Liver (tissue), 9 donors: Measurements from ENCODE around the gene TMEM175. TPM values are rescaled to one million over a fixed set of nuclear protein-coding genes. Genes with fewer than 3 reads are reported as not detected.
A peak's percentile ranks its signal among the peaks of the same experiment; 100 is the strongest.

Experiments used
- DNase-seq: peaks from one replicate; pipeline ENCODE4 v3.0.0-alpha.2; 2017; ENCODE audit warnings: low spot score
- H3K27ac ChIP-seq, 2 donors: one replicate each; pipeline ENCODE4 v1.7.0; 2013; ENCODE audit warnings: inconsistent platforms in 2 of 2, low read length in 2 of 2, control low read depth in 1 of 2, low read depth in 1 of 2, mild to moderate bottlenecking in 1 of 2
- H3K27me3 ChIP-seq, 4 donors: one replicate each; pipeline versions ENCODE4 v1.6.1 to v1.7.0; 2013; ENCODE audit warnings: low read length in 3 of 4, inconsistent platforms in 1 of 4, mild to moderate bottlenecking in 1 of 4, moderate library complexity in 1 of 4; ENCODE audit not compliant: control insufficient read depth in 4 of 4, insufficient read depth in 4 of 4
- H3K36me3 ChIP-seq, 4 donors: one replicate each; pipeline versions ENCODE4 v1.6.1 to v1.7.0; 2013; ENCODE audit warnings: low read length in 3 of 4, mild to moderate bottlenecking in 3 of 4, low read depth in 1 of 4, moderate library complexity in 1 of 4; ENCODE audit not compliant: control insufficient read depth in 4 of 4, insufficient read depth in 3 of 4
- H3K4me1 ChIP-seq, 4 donors: one replicate each; pipeline versions ENCODE4 v1.6.1 to v1.7.0; 2013; ENCODE audit warnings: low read length in 3 of 4, mild to moderate bottlenecking in 3 of 4, moderate library complexity in 1 of 4; ENCODE audit not compliant: control insufficient read depth in 4 of 4, insufficient read depth in 4 of 4
- H3K4me3 ChIP-seq, 3 donors: one replicate each; pipeline versions ENCODE4 v1.6.1 to v1.7.0; 2013; ENCODE audit warnings: low read length in 3 of 3, control low read depth in 1 of 3, low read depth in 1 of 3, mild to moderate bottlenecking in 1 of 3
- H3K9ac ChIP-seq, 2 donors: one replicate each; pipeline ENCODE4 v1.7.0; 2013; ENCODE audit warnings: low read length in 2 of 2, mild to moderate bottlenecking in 2 of 2, moderate library complexity in 2 of 2, control low read depth in 1 of 2, low read depth in 1 of 2
- H3K9me3 ChIP-seq, 4 donors: one replicate each; pipeline versions ENCODE4 v1.6.1 to v1.7.0; 2013; ENCODE audit warnings: low read length in 3 of 4; ENCODE audit not compliant: control insufficient read depth in 4 of 4
- CTCF ChIP-seq: fragments of 150-350 bp; IDR thresholded peaks from 2 replicates; pipeline ENCODE4 v1.5.1; 2017; ENCODE audit warnings: improper control_type of control experiment, low read depth, low read length; ENCODE audit not compliant: missing input control
- EGR1 ChIP-seq, 2 donors: IDR thresholded peaks; 2 replicates each; pipeline ENCODE4 v1.6.1; 2016 to 2018; ENCODE audit warnings: antibody characterized with exemption in 2 of 2, low read depth in 2 of 2
- FOXA1 ChIP-seq: IDR thresholded peaks from 2 replicates; pipeline ENCODE4 v1.6.1; 2016; ENCODE audit warnings: antibody characterized with exemption
- FOXA2 ChIP-seq: IDR thresholded peaks from 2 replicates; pipeline ENCODE4 v1.6.1; 2016; ENCODE audit warnings: antibody characterized with exemption
- GABPA ChIP-seq, 2 donors: IDR thresholded peaks in 1 of 2; conservative IDR thresholded peaks in 1 of 2; 2 replicates each; pipeline ENCODE4 v1.6.1; 2016; ENCODE audit warnings: antibody characterized with exemption in 2 of 2, mild to moderate bottlenecking in 1 of 2, moderate library complexity in 1 of 2
- HNF4A ChIP-seq, 2 donors: conservative IDR thresholded peaks; 2 replicates each; pipeline ENCODE4 v1.6.1; 2016; ENCODE audit warnings: antibody characterized with exemption in 2 of 2, mild to moderate bottlenecking in 2 of 2
- HNF4G ChIP-seq: IDR thresholded peaks from 2 replicates; pipeline ENCODE4 v1.6.1; 2016; ENCODE audit warnings: antibody characterized with exemption
- JUND ChIP-seq, 2 donors: IDR thresholded peaks; 2 replicates each; pipeline ENCODE4 v1.6.1; 2016; ENCODE audit warnings: antibody characterized with exemption in 2 of 2
- MAX ChIP-seq: IDR thresholded peaks from 2 replicates; pipeline ENCODE4 v1.6.1; 2016; ENCODE audit warnings: antibody characterized with exemption
- RAD21 ChIP-seq, 2 donors: IDR thresholded peaks; 2 replicates each; pipeline ENCODE4 v1.6.1; 2016; ENCODE audit warnings: antibody characterized with exemption in 2 of 2, mild to moderate bottlenecking in 2 of 2
- RXRA ChIP-seq, 2 donors: IDR thresholded peaks; 2 replicates each; pipeline ENCODE4 v1.6.1; 2017 to 2018; ENCODE audit warnings: antibody characterized with exemption in 2 of 2, mild to moderate bottlenecking in 1 of 2
- SP1 ChIP-seq: IDR thresholded peaks from 2 replicates; pipeline ENCODE4 v1.6.1; 2018; ENCODE audit warnings: antibody characterized with exemption, mild to moderate bottlenecking
- TAF1 ChIP-seq: conservative IDR thresholded peaks from 2 replicates; pipeline ENCODE4 v1.6.1; 2016; ENCODE audit warnings: antibody characterized with exemption, mild to moderate bottlenecking
- YY1 ChIP-seq: IDR thresholded peaks from 2 replicates; pipeline ENCODE4 v1.6.1; 2016; ENCODE audit warnings: antibody characterized with exemption, mild to moderate bottlenecking
- WGBS: extraction: QIAGEN DNeasy Blood & Tissue Kit; methylation state at CpG from one replicate; pipeline ENCODE4 v1.1.7; 2013; 5-methylcytosine and 5-hydroxymethylcytosine counted together
- polyA plus RNA-seq, 2 donors: library from polyadenylated mRNA; stranded (reverse) in 1 of 2; unstranded in 1 of 2; fragments of 200-250 nt in 1 of 2; fragments of >200 nt in 1 of 2; fragmentation: Nextera tagmentation in 1 of 2; extraction: Ambion mirVana in 1 of 2; gene quantifications; one replicate each; pipeline versions ENCODE4 v1.2.1 to v1.2.3, GENCODE V29; 2013 to 2015
- total RNA-seq, 2 donors: library from RNA; depleted of rRNA; stranded (reverse); fragments of >200 nt; gene quantifications; one replicate each; pipeline ENCODE4 v1.2.3, GENCODE V29; 2014
- TF ChIP-seq, protein P1 (sequence below): IDR thresholded peaks from 2 replicates; pipeline ENCODE4 v1.6.1; 2016; ENCODE audit warnings: antibody characterized with exemption
- TF ChIP-seq, protein P2 (sequence below): IDR thresholded peaks from 2 replicates; pipeline ENCODE4 v1.6.1; 2016; ENCODE audit warnings: antibody characterized with exemption
- TF ChIP-seq, protein P3 (sequence below): IDR thresholded peaks from 2 replicates; pipeline ENCODE4 v1.6.1; 2016; ENCODE audit warnings: antibody characterized with exemption, mild to moderate bottlenecking
- donor health status: healthy.
- donor health status: healthy.
- donor health status: healthy.
- donor health status: healthy.
- donor health status: healthy.

The TMEM175 gene
- total and polyA plus RNA-seq, 4 donors, result 18.6 to 26.3 (median 25.5) TPM

DNA sequence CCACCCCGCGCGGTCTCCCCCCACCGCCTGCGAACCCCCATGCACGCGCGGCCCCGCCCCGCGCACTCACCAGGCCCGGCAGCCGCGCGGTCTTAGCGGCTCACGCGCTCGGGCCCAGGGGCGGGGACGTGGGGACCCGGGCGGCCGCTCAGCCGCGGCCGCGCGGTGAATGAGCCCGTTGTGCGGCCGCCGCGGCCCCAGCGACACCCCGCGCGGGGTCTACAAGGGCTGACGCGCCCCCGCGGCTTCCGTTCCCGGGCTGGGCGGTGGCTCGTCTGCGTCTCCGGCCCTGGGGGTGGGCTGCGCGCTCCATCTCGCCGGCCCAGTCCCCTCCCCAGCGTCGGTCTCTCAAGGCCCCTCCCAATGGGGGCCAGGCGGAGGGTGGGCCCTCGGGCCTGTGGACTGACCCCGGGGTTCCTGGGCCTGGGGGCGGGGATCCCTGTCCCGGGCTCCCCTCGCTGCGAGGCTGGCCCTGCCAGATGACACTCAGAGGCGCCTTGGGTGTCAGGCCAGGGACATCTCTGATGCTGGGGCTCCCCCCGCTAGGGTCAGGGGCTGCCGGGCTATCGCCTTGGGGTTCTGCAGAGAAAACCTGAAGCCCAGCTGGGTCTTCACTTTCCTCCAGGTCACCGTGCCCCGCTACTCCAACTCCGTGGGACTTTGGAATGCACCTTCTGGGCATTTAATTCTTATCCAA lies 65.3 kb downstream of the TMEM175 start:
- no peak for TF ChIP-seq TAF1
- TF ChIP-seq JUND (IDR thresholded peaks at IDR 0.05), result no peak
- no peak for TF ChIP-seq EGR1 (IDR thresholded peaks at IDR 0.05; ENCODE audit: low read depth in 2 of 2)
- no peak for TF ChIP-seq GABPA (IDR thresholded peaks at IDR 0.05 in 1 of 2, conservative IDR thresholded peaks at IDR 0.05 in 1 of 2)
- TF ChIP-seq CTCF, result no peak
- no peak for TF ChIP-seq HNF4G
- TF ChIP-seq RXRA (IDR thresholded peaks at IDR 0.05), result no peak
- no peak for TF ChIP-seq MAX
- TF ChIP-seq, protein P1, sequence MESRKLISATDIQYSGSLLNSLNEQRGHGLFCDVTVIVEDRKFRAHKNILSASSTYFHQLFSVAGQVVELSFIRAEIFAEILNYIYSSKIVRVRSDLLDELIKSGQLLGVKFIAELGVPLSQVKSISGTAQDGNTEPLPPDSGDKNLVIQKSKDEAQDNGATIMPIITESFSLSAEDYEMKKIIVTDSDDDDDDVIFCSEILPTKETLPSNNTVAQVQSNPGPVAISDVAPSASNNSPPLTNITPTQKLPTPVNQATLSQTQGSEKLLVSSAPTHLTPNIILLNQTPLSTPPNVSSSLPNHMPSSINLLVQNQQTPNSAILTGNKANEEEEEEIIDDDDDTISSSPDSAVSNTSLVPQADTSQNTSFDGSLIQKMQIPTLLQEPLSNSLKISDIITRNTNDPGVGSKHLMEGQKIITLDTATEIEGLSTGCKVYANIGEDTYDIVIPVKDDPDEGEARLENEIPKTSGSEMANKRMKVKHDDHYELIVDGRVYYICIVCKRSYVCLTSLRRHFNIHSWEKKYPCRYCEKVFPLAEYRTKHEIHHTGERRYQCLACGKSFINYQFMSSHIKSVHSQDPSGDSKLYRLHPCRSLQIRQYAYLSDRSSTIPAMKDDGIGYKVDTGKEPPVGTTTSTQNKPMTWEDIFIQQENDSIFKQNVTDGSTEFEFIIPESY, result no peak
- TF ChIP-seq, protein P2, sequence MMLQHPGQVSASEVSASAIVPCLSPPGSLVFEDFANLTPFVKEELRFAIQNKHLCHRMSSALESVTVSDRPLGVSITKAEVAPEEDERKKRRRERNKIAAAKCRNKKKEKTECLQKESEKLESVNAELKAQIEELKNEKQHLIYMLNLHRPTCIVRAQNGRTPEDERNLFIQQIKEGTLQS, result no peak
- no peak for TF ChIP-seq HNF4A (conservative IDR thresholded peaks at IDR 0.05)
- TF ChIP-seq SP1, result no peak
- TF ChIP-seq FOXA1, result no peak
- TF ChIP-seq RAD21 (IDR thresholded peaks at IDR 0.05), result no peak
- no peaks in the 10 kb centered on the region for H3K9me3 ChIP-seq
- no peak overlapping the region for H3K9ac ChIP-seq
- no peaks in the 10 kb centered on the region for H3K27me3 ChIP-seq
- no peaks in the 10 kb centered on the region for H3K36me3 ChIP-seq
- WGBS, result 5% methylated on average over 68 of the region's 68 CpGs
- peak overlapping the region in 1 of 3 donors; percentile 44 for H3K4me3 ChIP-seq
- no peak for DNase-seq
- no peak overlapping the region for H3K27ac ChIP-seq
- peaks cover 3 to 27% (median 19%) of the 10 kb centered on the region in 4 donors for H3K4me1 ChIP-seq

DNA sequence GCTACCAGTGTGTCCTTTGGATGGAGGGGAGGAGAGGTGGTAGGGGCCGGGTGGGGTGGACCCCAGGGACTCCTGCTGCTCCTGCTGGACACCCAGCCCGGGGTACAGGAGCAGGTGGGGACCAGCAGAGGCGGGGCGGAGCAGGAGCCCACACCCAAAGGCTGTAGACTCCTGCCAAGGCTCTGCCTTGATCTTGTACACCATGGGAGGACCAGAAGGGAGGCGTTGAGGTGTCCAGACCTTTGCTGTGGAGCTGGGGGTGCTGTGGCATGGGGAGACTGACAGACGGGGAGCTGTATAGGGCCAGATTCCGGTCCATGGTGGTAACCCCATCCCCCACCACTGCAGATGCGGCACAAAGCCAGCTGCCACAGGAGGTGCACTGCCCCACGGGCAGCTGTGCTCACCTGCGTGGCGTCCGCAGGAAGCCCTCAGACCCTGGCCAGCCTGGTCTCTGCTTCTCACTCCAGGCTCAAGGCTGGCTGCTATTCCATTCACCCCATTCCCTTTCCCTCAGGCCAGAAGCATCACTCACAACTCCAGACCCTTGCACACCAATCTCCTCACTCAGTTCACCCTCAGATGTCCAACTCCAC lies 65.9 kb downstream of the TMEM175 start:
- H3K36me3 ChIP-seq, result no peaks in the 10 kb centered on the region
- H3K4me1 ChIP-seq, result peaks cover 3 to 28% (median 21%) of the 10 kb centered on the region in 4 donors
- no peak overlapping the region for H3K27ac ChIP-seq
- 62% methylated on average over 12 of the region's 12 CpGs for WGBS
- no peak for DNase-seq
- no peak overlapping the region for H3K9ac ChIP-seq
- no peak overlapping the region for H3K4me3 ChIP-seq
- H3K9me3 ChIP-seq, result no peaks in the 10 kb centered on the region
- H3K27me3 ChIP-seq, result no peaks in the 10 kb centered on the region
- no peak for TF ChIP-seq HNF4A (conservative IDR thresholded peaks at IDR 0.05)
- no peak for TF ChIP-seq FOXA2
- no peak for TF ChIP-seq EGR1 (IDR thresholded peaks at IDR 0.05; ENCODE audit: low read depth in 2 of 2)
- TF ChIP-seq YY1, result no peak
- TF ChIP-seq, protein P1, result no peak
- TF ChIP-seq RXRA (IDR thresholded peaks at IDR 0.05), result no peak
- no peak for TF ChIP-seq SP1
- no peak for TF ChIP-seq FOXA1
- no peak for TF ChIP-seq GABPA (IDR thresholded peaks at IDR 0.05 in 1 of 2, conservative IDR thresholded peaks at IDR 0.05 in 1 of 2)
- no peak for TF ChIP-seq RAD21 (IDR thresholded peaks at IDR 0.05)
- TF ChIP-seq TAF1, result no peak
- TF ChIP-seq HNF4G, result no peak
- no peak for TF ChIP-seq CTCF
- TF ChIP-seq, protein P3, sequence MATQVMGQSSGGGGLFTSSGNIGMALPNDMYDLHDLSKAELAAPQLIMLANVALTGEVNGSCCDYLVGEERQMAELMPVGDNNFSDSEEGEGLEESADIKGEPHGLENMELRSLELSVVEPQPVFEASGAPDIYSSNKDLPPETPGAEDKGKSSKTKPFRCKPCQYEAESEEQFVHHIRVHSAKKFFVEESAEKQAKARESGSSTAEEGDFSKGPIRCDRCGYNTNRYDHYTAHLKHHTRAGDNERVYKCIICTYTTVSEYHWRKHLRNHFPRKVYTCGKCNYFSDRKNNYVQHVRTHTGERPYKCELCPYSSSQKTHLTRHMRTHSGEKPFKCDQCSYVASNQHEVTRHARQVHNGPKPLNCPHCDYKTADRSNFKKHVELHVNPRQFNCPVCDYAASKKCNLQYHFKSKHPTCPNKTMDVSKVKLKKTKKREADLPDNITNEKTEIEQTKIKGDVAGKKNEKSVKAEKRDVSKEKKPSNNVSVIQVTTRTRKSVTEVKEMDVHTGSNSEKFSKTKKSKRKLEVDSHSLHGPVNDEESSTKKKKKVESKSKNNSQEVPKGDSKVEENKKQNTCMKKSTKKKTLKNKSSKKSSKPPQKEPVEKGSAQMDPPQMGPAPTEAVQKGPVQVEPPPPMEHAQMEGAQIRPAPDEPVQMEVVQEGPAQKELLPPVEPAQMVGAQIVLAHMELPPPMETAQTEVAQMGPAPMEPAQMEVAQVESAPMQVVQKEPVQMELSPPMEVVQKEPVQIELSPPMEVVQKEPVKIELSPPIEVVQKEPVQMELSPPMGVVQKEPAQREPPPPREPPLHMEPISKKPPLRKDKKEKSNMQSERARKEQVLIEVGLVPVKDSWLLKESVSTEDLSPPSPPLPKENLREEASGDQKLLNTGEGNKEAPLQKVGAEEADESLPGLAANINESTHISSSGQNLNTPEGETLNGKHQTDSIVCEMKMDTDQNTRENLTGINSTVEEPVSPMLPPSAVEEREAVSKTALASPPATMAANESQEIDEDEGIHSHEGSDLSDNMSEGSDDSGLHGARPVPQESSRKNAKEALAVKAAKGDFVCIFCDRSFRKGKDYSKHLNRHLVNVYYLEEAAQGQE, result no peak
